Ovary (tissue), 9 donors: Measurements from ENCODE around the gene CFAP119. TPM values are rescaled to one million over a fixed set of nuclear protein-coding genes. Genes with fewer than 3 reads are reported as not detected.

Source experiments
- DNase-seq, 5 donors: peaks; one replicate each; pipeline ENCODE4 v3.0.0-alpha.2; 2019 to 2020
- H3K27ac ChIP-seq, 2 donors: fragments of 200-600 bp; one replicate each; pipeline versions ENCODE4 v1.5.1 to v1.8.0; 2019 to 2022
- H3K27me3 ChIP-seq: fragments of 200-600 bp; one replicate; pipeline ENCODE4 v1.8.0; 2022
- H3K36me3 ChIP-seq: fragments of 200-600 bp; sonication (generic); one replicate; pipeline ENCODE4 v1.5.1; 2019
- H3K4me1 ChIP-seq: one replicate; pipeline ENCODE4 v1.8.1; 2013; ENCODE audit warnings: mild to moderate bottlenecking, moderate library complexity; ENCODE audit not compliant: insufficient read depth
- H3K4me3 ChIP-seq: fragments of 200-600 bp; sonication (generic); one replicate; pipeline ENCODE4 v1.5.1; 2017
- H3K9me3 ChIP-seq, 2 donors: fragments of 200-600 bp in 1 of 2; sonication (generic) in 1 of 2; one replicate each; pipeline versions ENCODE4 v1.5.1 to v1.8.1; 2013 to 2019; ENCODE audit warnings: mild to moderate bottlenecking in 1 of 2, moderate library complexity in 1 of 2
- CTCF ChIP-seq, 3 donors: fragments of 450-650 bp in 2 of 3; fragments of 200-600 bp in 1 of 3; IDR thresholded peaks; one replicate each; pipeline versions ENCODE4 v1.5.1 to v1.8.0; 2016 to 2022; ENCODE audit warnings: antibody characterized with exemption in 3 of 3, mild to moderate bottlenecking in 1 of 3
- EP300 ChIP-seq: sonication (generic); formaldehyde crosslinking; IDR thresholded peaks from one replicate; pipeline ENCODE4 v1.6.1; 2017; ENCODE audit warnings: antibody characterized with exemption
- POLR2A ChIP-seq: fragments of 450-650 bp; IDR thresholded peaks from one replicate; pipeline ENCODE4 v1.6.1; 2017; ENCODE audit warnings: antibody characterized with exemption, mild to moderate bottlenecking, moderate library complexity
- WGBS, 3 donors: extraction: QIAGEN DNeasy Blood & Tissue Kit in 1 of 3; methylation state at CpG; one replicate each; pipeline versions ENCODE4 v1.1.5 to v1.1.7; 2013 to 2017; 5-methylcytosine and 5-hydroxymethylcytosine counted together
- intact Hi-C, 4 donors: fragments of 100-400 bp; cut with DNase I; formaldehyde crosslinking; loops; one replicate each; pipeline versions ENCODE4 v1.11.0 to v1.15.1; 2022 to 2023
- polyA plus RNA-seq, 2 donors: library from polyadenylated mRNA; stranded (reverse); fragments of 200-250 nt in 1 of 2; fragments of 350-450 nt in 1 of 2; fragmentation: Illumina TruSeq in 1 of 2; extraction: RNeasy Lipid Tissue Mini Kit (QIAGEN cat#74804) in 1 of 2; gene quantifications; one replicate each; pipeline ENCODE4 v1.2.3, GENCODE V29; 2013 to 2014
- total RNA-seq, 7 donors: library from RNA; depleted of rRNA in 2 of 7; stranded (reverse); fragments of >200 nt in 2 of 7; fragmentation: NEBNext Ultra II Directional in 3 of 7; extraction: Animal tissue kit (Norgen Biotek cat#: 25700) in 3 of 7; gene quantifications; one replicate each; pipeline versions ENCODE4 v1.1.0 to v1.2.4, GENCODE V29; 2016 to 2023
- donor health status: DM: no; HTN: no; CAD: no; lungs with moderate emphysema.
- donor health status: DM: no; HTN: no; CAD: no.
- donor health status: Bipolar disorder and iron deficiency.
- donor health status: DM: yes; HTN: yes; CAD: no.
- donor health status: DM: no; HTN: no; CAD: no.
- donor health status: DM: yes; HTN: yes; CAD: no.

CFAP119 gene
- total and polyA plus RNA-seq, 9 donors: 1.2 to 27.0 (median 4.6) TPM

DNA sequence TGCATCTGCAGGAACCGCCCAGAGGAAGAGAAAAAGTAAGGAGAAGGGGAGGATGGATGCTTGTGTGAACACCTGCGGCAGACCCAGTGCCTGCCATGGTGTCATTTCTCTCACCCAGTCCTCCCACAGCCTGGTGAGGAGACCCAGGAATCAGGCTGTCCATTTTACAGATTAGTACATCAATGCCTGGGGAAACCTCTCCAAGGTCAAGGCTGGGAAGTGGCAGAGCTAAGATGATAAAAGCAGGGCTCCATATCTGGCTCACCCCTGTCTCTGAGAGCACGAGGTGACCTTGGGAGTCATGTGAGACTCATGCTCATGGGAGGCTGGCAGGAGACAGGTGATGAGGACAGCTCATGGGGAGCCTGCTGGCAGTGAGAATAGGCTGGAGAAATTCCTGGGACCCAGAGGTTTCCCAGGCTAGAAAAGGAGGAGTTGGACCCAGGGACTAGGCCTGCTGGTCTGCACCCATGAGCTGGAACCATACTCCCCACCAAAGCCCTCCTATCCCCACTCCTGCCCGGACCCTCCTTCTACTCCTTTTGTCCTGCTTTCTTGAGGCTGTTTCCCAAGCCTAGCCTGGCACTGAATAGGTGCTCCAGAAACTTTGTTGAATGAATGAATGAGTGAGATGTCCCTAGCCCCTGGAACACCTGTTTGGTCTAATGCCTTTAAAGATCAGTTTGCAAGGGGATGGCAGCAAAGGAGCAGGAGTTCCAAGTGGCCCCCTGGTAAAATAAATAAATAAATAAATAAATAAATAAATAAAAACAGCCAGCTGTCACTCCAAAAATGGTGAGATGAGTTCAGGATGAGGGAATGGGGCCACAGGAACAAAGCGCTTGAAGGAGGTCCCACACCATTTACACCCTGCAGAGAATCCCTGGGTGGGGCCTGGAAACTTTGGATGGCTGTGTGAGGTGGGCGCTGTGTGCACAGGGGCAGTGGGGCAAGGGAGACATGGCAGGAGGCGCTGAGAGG is 23.6 kb upstream of the CFAP119 start:
- WGBS, 3 donors: 49 to 61% (median 51%) methylated on average over 7 of the region's 7 CpGs
- Histone ChIP-seq H3K27me3 (no peaks in the 10 kb centered on the region), H3K9me3 (no peaks in the 10 kb centered on the region), H3K4me1 (peaks cover 7% of the 10 kb centered on the region), H3K27ac (peak overlapping the region in 1 of 2 donors; percentile 87), H3K36me3 (no peaks in the 10 kb centered on the region), H3K4me3 (no peak overlapping the region)
- intact Hi-C loops: loop anchor here in 1 of 4 donors (2.0 to 10.0 kb wide), 2 partner anchors 19 to 61 kb away; no protein-coding TSS in a partner anchor
- DNase-seq: no peak
- TF ChIP-seq CTCF (IDR thresholded peaks at IDR 0.05) (no peak), EP300 (no peak), POLR2A (no peak)

GRCh38 chr16:30784215-30784614 is 22.4 kb upstream of the CFAP119 start:
- WGBS, 3 donors: 75 to 77% (median 76%) methylated on average over 18 of the region's 18 CpGs
- Histone ChIP-seq H3K4me3 (no peak overlapping the region), H3K27me3 (no peaks in the 10 kb centered on the region), H3K4me1 (peaks cover 7% of the 10 kb centered on the region), H3K27ac (no peak overlapping the region), H3K9me3 (no peaks in the 10 kb centered on the region), H3K36me3 (no peaks in the 10 kb centered on the region)
- intact Hi-C loops: loop anchor here in 1 of 4 donors (10.0 kb wide), 1 partner anchor 59 kb away; no protein-coding TSS in a partner anchor
- TF ChIP-seq EP300 (no peak), POLR2A (no peak), CTCF (IDR thresholded peaks at IDR 0.05) (no peak)
- no peak for DNase-seq

- Histone ChIP-seq H3K27ac (no peak overlapping the region), H3K36me3 (no peaks in the 10 kb centered on the region), H3K4me3 (no peak overlapping the region), H3K4me1 (peaks cover 7% of the 10 kb centered on the region), H3K27me3 (no peaks in the 10 kb centered on the region), H3K9me3 (no peaks in the 10 kb centered on the region)
- intact Hi-C loops: loop anchor here in 1 of 4 donors (1.0 to 10.0 kb wide), 2 partner anchors 20 to 59 kb away; no protein-coding TSS in a partner anchor
- WGBS, 3 donors: 89 to 92% (median 90%) methylated on average over 49 to 57 of the region's 57 CpGs
- DNase-seq: peak in 1 of 5 donors; percentile 45
- no peak for TF ChIP-seq CTCF (IDR thresholded peaks at IDR 0.05)
- no peak for TF ChIP-seq EP300
- no peak for TF ChIP-seq POLR2A
These were observed 21.6 kb upstream of the CFAP119 start for GRCh38 chr16:30783280-30784109.
